ENCODE data around the gene HOXD12.

DNA sequence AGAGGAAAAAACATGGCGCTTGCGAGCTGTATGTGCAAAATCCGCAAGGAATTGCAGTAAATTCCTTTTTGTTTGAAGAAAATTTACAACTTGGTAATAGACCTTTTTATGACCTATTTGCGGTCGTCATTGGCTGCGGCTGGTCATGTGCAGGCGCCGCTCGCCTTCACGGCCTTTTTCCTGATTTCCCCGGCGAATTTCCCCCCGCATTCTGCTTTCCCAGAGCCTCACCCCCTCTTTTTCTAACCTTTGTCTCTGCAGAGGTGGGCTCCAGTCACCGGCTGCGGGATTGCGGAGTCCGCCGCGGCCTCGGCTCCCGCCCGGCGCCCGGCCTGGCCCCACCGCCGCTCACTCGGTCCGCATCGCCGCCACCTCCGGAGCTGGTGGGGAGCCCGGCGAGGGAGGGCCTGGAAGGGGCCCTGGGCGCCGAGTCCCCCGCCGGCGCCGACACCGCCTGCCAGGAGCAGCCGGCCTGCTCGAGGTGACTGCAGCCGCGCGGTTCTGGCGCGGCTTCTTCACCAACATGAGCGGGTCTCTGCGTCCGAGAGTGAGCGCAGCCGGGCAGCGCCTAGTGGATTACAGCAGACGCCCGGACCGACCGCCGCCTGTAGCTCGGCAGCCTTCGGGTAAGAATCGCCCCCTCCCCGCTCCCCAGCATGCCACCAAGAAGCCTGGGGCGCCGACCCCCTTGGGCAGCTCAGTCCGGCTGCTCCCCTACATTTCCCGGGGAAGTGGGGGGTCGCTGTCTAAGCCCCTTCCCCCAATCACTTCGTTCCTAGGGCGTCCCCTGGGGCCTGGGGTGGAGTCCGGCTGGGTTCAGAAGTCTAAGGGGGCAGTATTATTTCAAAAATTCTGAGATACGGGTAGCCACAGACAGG is 37.0 kb downstream of the HOXD12 start:
- TF ChIP-seq, protein P1, sequence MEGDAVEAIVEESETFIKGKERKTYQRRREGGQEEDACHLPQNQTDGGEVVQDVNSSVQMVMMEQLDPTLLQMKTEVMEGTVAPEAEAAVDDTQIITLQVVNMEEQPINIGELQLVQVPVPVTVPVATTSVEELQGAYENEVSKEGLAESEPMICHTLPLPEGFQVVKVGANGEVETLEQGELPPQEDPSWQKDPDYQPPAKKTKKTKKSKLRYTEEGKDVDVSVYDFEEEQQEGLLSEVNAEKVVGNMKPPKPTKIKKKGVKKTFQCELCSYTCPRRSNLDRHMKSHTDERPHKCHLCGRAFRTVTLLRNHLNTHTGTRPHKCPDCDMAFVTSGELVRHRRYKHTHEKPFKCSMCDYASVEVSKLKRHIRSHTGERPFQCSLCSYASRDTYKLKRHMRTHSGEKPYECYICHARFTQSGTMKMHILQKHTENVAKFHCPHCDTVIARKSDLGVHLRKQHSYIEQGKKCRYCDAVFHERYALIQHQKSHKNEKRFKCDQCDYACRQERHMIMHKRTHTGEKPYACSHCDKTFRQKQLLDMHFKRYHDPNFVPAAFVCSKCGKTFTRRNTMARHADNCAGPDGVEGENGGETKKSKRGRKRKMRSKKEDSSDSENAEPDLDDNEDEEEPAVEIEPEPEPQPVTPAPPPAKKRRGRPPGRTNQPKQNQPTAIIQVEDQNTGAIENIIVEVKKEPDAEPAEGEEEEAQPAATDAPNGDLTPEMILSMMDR (IDR thresholded peaks at IDR 0.05): no peak
- TF ChIP-seq SIN3A (IDR thresholded peaks at IDR 0.05; ENCODE audit: borderline replicate concordance, insufficient read depth, low read depth, low read length) (no peak), POLR2AphosphoS5 (IDR thresholded peaks at IDR 0.05; ENCODE audit: low read depth, low read length) (no peak), REST (IDR thresholded peaks at IDR 0.05; ENCODE audit: insufficient read depth in 1 of 2, low read depth in 2 of 2, low read length in 1 of 2) (no peak), TCF7L2 (IDR thresholded peaks at IDR 0.05; ENCODE audit: low read depth, low read length) (no peak)

Measured in Panc1 (cell line).